Epithelial cell of esophagus (primary cell): ENCODE measurements around the gene TCF7L2.

ENCODE experiments used
- DNase-seq: peaks from one replicate; pipeline ENCODE4 v3.0.0; 2010; ENCODE audit warnings: low read depth
- H3K4me3 ChIP-seq: 2 replicates; pipeline ENCODE4 v1.5.1; 2011; ENCODE audit warnings: mild to moderate bottlenecking, low read length, control low read depth
- TF ChIP-seq, protein P1 (sequence below): IDR thresholded peaks from 2 replicates; pipeline ENCODE4 v1.5.1; 2011; ENCODE audit warnings: low read depth, mild to moderate bottlenecking, low read length, control low read depth, inconsistent platforms; ENCODE audit not compliant: insufficient read depth; ENCODE audit errors: missing control alignments

TCF7L2 gene

DNA sequence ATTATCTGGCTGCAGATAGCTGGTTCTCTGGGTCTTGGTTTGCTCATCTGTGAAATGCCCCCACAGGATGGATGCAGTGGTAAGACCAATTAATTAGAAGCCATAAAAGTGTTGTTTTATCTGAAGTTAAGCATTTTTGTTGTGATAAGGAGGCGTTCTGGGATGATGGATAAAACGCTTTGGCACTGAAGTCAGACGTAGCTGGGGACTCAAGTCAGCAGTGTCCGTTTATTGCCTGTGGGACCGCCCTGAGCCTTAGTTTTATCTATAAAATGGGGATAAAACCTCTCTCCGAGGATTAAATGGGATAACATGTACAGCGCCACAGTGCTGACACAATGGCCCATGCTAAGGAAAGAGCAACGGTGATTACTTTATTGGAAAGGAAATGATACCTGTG is 34.7 kb downstream of the TCF7L2 start:
- TF ChIP-seq, protein P1, sequence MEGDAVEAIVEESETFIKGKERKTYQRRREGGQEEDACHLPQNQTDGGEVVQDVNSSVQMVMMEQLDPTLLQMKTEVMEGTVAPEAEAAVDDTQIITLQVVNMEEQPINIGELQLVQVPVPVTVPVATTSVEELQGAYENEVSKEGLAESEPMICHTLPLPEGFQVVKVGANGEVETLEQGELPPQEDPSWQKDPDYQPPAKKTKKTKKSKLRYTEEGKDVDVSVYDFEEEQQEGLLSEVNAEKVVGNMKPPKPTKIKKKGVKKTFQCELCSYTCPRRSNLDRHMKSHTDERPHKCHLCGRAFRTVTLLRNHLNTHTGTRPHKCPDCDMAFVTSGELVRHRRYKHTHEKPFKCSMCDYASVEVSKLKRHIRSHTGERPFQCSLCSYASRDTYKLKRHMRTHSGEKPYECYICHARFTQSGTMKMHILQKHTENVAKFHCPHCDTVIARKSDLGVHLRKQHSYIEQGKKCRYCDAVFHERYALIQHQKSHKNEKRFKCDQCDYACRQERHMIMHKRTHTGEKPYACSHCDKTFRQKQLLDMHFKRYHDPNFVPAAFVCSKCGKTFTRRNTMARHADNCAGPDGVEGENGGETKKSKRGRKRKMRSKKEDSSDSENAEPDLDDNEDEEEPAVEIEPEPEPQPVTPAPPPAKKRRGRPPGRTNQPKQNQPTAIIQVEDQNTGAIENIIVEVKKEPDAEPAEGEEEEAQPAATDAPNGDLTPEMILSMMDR = no peak
- H3K4me3 ChIP-seq = no peak overlapping the region
- no peak for DNase-seq

DNA sequence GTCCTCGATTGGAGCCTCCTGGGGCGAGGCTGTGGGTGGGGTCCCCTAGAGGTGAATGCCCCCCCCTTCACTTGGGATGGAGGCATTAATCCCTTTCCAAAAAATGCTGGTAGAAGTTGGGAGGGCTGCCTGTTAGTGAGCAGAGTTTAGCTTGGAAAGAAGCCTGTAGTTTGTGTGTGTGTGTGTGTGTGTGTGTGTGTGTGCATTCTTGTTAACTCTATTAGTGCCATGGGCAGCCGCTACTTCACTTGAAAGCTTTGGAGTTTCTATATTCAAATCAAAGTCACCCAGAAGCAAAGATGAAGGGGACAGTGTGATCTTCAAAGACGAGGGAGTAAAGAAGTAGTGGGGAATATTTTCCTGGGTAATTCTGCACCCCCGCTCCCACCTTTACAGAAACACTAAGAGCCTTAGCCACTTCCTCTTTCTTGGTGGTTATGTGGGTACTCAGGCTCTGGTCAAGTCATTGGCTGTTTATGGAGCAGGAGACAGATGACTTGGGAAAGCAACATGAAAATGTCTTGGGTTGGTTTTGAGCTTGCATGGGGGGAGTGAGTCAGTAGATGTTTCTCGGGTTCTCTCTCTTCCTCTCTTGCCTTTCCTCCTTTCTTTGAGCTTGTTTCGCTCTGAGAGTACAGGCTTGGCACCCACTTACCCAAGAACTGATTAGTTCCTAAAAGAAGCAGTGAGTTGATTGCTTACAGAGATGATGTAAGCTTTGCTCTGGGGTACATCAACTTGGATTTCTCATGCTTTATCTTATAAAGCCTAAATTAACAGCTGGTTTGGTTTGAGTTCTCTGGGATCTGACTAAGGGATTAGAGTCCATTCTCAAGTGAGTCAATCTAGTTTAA is 35.9 kb downstream of the TCF7L2 start:
- DNase-seq = peak; percentile 20
- TF ChIP-seq, protein P1 = no peak
- no peak overlapping the region for H3K4me3 ChIP-seq

DNA sequence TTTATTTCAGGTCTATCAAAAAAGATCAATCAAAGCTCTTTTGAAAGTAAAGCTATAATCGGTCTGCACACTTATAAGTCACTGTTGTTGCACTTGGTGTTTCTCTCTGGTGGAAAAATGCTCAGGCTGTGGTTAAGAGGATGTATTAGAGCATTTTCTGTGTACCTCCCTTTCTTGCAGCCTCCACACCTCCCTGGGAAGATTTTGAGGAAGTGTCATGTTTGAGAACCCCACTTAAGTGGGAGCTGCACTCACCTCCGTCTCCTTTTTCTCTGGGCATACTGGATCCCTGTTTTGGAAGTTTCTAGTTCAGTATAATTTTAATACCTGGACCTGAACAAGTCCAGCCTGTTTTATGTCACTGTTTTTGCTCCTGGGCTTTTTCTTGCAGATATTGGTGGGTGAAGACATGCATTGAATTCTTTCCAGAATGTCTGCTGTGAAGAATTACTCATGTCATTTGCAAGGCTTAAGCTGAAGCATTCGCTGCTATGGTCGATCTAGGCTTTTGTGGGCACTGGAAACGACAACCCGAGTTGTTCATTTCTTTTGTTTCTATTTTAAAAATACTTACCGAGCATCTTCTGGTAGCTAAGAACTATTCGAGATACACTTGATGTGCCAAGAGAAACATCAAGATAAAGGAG is 36.6 kb downstream of the TCF7L2 start:
- TF ChIP-seq, protein P1 = no peak
- H3K4me3 ChIP-seq = no peak overlapping the region
- peak; percentile 59 for DNase-seq

DNA sequence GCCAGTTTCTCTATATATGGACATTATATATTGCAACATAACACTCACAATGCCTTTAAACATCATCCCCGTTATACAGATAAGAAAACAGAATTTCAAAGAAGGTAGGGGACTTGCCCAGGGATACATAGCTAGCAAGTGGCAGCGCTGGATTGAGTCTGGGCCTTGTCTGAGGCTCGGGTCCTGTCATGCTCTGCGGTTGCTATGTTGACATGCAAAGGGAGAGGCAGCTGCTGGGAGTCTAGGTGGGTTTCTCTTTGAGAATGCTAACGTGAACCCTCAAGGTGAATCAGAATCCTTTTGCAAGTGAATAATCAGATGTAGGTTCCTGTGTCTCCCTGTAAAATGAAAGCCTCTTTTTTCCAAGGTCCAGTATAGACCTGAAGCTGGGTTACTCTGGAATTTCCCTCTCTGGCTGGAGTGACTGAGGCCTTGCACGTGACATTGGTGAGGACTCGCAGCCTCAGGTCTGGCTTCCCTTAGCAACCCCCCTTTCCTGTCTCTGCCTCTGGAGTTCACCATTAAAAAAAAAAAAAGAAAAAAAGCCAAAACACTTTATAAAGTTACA is 38.9 kb downstream of the TCF7L2 start:
- no peak overlapping the region for H3K4me3 ChIP-seq
- peak; percentile 79 for DNase-seq
- TF ChIP-seq, protein P1 = no peak

DNA sequence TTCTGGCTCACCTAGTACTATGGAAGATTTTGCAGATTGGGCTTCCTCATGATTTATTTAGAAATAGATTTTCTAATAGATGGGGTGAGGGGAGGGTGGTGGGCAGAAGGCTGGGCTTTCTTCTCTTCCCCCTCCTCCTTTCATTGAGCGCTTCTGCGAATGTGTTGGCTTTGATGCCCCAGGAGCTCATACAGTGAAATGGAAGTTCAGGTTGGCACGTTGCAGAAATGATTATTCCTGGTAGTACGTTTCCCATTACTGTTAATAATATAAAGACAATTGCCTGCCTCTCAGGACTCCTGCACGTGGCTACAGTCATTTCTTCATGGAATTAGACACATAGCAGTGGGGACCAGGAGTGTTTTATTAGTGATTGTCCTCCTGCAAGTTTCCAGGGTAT is 39.8 kb downstream of the TCF7L2 start:
- TF ChIP-seq, protein P1 = no peak
- no peak for DNase-seq
- no peak overlapping the region for H3K4me3 ChIP-seq

DNA sequence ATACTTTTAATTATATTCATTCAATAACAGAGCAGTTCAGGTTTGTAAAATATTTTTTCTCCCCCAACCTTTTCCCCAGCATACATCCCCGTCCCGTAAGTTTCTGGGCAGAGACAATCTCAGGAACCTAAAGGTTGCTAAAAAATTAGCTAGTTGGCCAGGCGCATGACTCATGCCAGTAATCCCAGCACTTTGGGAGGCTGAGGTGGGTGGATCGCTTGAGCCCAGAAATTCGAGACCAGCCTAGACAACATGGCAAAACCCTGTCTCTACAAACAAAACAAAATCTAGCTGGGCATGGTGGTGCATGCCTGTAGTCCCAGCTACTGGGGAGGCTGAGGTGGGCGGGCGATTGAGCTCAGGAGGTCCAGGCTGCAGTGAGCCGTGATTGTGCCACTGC is 40.2 kb downstream of the TCF7L2 start:
- TF ChIP-seq, protein P1 = no peak

More for the DNA sequence above, 40.2 kb downstream of the TCF7L2 start:
- no peak overlapping the region for H3K4me3 ChIP-seq
- DNase-seq = peak; percentile 75
